PFSK-1 (cell line): ENCODE data around the gene PCSK5.

Experiments
- FOXP2 ChIP-seq: optimal IDR thresholded peaks from 2 replicates; pipeline ENCODE3; 2011; ENCODE audit warnings: borderline replicate concordance, control low read depth, inconsistent platforms; ENCODE audit not compliant: insufficient read depth; ENCODE audit errors: extremely low read length, extremely low read depth
- POLR2AphosphoS5 ChIP-seq: IDR thresholded peaks from 2 replicates; pipeline ENCODE4 v1.6.1; 2012; ENCODE audit warnings: low read depth, mild to moderate bottlenecking, control low read depth, low read length, moderate library complexity
- REST ChIP-seq, 2 experiments: IDR thresholded peaks; 2 replicates each; pipeline versions ENCODE4 v1.6.1 to v1.8.0; 2011 to 2012; ENCODE audit warnings: low read depth in 2 of 2, low read length in 2 of 2, control low read depth in 1 of 2, inconsistent platforms in 1 of 2, mild to moderate bottlenecking in 1 of 2, moderate library complexity in 1 of 2; ENCODE audit not compliant: insufficient read depth in 1 of 2
- SIN3A ChIP-seq: IDR thresholded peaks from 2 replicates; pipeline ENCODE4 v1.6.1; 2012; ENCODE audit warnings: mild to moderate bottlenecking, low read length, moderate library complexity, borderline replicate concordance; ENCODE audit not compliant: insufficient read depth
- TAF1 ChIP-seq: IDR thresholded peaks from 2 replicates; pipeline ENCODE4 v1.6.1; 2012; ENCODE audit warnings: low read length, control low read depth, borderline replicate concordance; ENCODE audit not compliant: insufficient read depth

PCSK5 gene

DNA sequence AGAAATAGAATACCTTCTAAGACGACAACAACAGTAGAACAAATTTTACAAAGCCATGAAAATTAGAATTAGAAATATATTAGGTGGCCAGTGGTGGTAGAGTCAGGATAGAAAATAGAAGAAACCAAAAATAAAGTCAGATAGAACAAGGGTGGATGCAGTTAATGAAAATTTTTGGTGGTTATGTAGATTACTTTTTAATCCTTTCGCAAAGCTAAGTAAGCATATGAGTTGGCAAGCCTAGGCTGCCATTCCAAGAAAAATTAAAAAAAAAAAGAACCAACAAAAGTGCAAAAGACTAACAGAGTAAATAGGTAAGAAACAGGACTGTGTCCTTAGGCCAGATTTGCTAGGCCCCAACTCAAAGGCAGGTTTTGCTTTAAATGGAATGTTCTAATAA, 56.8 kb downstream of the PCSK5 start:
- TF ChIP-seq FOXP2 (no peak), SIN3A (no peak), REST (IDR thresholded peaks at IDR 0.05; ENCODE audit: insufficient read depth in 1 of 2, low read depth in 2 of 2, low read length in 2 of 2) (no peak), POLR2AphosphoS5 (no peak), TAF1 (no peak)

DNA sequence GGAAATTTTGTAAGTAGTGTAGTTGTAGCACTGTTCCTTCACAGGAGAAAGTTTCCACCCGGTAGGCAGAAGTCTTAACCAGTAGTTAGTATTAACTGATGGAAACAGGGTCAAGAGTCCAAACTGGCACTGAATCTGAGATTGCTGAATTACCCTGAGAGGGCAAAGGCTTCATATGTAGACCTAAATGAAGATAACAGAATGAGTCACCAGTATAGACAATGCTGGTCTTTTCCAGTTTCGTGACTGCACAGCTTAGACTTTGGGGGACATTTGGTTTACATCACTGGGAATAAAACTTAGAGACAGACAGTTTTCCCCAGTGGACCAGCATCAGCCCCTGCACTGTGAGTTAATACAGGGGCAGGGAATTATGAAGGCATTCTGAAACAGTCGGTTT, 60.5 kb downstream of the PCSK5 start:
- no peak for TF ChIP-seq SIN3A
- no peak for TF ChIP-seq FOXP2
- no peak for TF ChIP-seq TAF1
- TF ChIP-seq POLR2AphosphoS5: no peak
- no peak for TF ChIP-seq REST (IDR thresholded peaks at IDR 0.05; ENCODE audit: insufficient read depth in 1 of 2, low read depth in 2 of 2, low read length in 2 of 2)

DNA sequence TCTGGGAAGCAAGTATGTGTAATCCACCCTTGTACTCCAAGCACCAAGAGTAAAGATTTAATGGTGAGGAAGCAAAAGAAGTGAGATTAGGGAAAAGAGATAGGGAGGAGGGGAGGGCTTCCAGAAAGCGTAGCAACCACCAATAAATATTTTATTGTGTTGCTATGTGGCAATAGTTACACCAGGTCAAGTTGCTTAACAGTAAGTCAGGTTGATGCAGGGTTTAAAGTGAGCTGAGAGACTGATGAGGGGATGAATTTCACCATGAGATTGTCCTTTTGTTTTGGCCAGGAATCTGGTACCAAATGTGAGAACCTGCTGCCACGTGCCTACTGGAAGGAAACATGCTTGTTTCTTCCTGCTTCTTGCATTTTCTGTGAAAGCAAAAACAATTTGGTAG, 62.7 kb downstream of the PCSK5 start:
- no peak for TF ChIP-seq POLR2AphosphoS5
- no peak for TF ChIP-seq FOXP2
- TF ChIP-seq TAF1: no peak
- TF ChIP-seq REST (IDR thresholded peaks at IDR 0.05; ENCODE audit: insufficient read depth in 1 of 2, low read depth in 2 of 2, low read length in 2 of 2): no peak
- no peak for TF ChIP-seq SIN3A

GRCh38 chr9:75956161-75956560, 65.7 kb downstream of the PCSK5 start:
- TF ChIP-seq REST (IDR thresholded peaks at IDR 0.05; ENCODE audit: insufficient read depth in 1 of 2, low read depth in 2 of 2, low read length in 2 of 2) (no peak), POLR2AphosphoS5 (no peak), TAF1 (no peak), SIN3A (no peak), FOXP2 (no peak)

DNA sequence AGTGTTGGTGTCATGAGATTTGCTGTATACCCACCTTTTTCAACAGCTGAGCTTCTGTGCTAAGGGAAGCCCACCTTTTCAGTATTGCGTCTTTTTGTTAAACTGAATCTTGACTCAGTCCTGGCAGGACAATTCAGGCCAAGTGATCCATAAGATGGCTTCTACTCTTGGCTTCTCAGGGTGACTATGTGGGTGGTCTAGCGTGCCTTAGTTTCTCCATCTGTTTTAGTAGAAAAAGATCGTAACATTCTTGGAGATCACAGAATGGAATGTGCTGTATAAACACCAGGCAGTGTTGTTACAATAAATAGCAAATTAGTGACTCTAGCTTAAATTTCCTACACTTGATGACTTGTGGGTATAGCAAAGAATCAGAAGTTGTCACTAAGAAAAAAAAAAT, 66.6 kb downstream of the PCSK5 start:
- TF ChIP-seq TAF1 (no peak), REST (IDR thresholded peaks at IDR 0.05; ENCODE audit: insufficient read depth in 1 of 2, low read depth in 2 of 2, low read length in 2 of 2) (no peak), POLR2AphosphoS5 (no peak), FOXP2 (no peak), SIN3A (no peak)
